ENCODE results near the gene EWSR1.

- TF ChIP-seq EZH2 (IDR thresholded peaks at IDR 0.05; ENCODE audit: borderline replicate concordance, low read depth, low read length, severe bottlenecking) (no peak), FOS (IDR thresholded peaks at IDR 0.05; ENCODE audit: borderline replicate concordance, insufficient read depth, low read length) (no peak), POLR2AphosphoS5 (IDR thresholded peaks at IDR 0.05; ENCODE audit: insufficient read depth, low read depth, low read length) (no peak), MAX (IDR thresholded peaks at IDR 0.05; ENCODE audit: insufficient read depth, insufficient read length) (no peak), POLR2A (IDR thresholded peaks at IDR 0.05; ENCODE audit: low read depth, low read length) (no peak), MYC (IDR thresholded peaks at IDR 0.05; ENCODE audit: low read depth, low read length) (no peak)
- TF ChIP-seq, protein P1, sequence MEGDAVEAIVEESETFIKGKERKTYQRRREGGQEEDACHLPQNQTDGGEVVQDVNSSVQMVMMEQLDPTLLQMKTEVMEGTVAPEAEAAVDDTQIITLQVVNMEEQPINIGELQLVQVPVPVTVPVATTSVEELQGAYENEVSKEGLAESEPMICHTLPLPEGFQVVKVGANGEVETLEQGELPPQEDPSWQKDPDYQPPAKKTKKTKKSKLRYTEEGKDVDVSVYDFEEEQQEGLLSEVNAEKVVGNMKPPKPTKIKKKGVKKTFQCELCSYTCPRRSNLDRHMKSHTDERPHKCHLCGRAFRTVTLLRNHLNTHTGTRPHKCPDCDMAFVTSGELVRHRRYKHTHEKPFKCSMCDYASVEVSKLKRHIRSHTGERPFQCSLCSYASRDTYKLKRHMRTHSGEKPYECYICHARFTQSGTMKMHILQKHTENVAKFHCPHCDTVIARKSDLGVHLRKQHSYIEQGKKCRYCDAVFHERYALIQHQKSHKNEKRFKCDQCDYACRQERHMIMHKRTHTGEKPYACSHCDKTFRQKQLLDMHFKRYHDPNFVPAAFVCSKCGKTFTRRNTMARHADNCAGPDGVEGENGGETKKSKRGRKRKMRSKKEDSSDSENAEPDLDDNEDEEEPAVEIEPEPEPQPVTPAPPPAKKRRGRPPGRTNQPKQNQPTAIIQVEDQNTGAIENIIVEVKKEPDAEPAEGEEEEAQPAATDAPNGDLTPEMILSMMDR (IDR thresholded peaks at IDR 0.05; ENCODE audit: extremely low read depth in 1 of 2, insufficient read depth in 1 of 2, low read depth in 1 of 2, low read length in 2 of 2) = no peak
Measured at GRCh38 chr22:29267462-29267857, 608 bp upstream of the EWSR1 start.

Measured in endothelial cell of umbilical vein (primary cell).